Peyer's patch (tissue), 4 donors: ENCODE data around the gene DPP7.

Experiments used
- POLR2A ChIP-seq, 2 donors: fragments of 450-650 bp; IDR thresholded peaks; one replicate each; pipeline ENCODE4 v1.5.1; 2017; ENCODE audit warnings: antibody characterized with exemption in 2 of 2, mild to moderate bottlenecking in 2 of 2, moderate library complexity in 2 of 2
- TF ChIP-seq, protein P1 (sequence below), 6 experiments: fragments of 450-650 bp in 4 of 6; fragments of 200-600 bp in 2 of 6; sonication (generic) in 1 of 6; IDR thresholded peaks; one replicate each; pipeline ENCODE4 v1.5.1; 2017 to 2019; ENCODE audit warnings: antibody characterized with exemption in 6 of 6, mild to moderate bottlenecking in 3 of 6, moderate library complexity in 1 of 6

DNA sequence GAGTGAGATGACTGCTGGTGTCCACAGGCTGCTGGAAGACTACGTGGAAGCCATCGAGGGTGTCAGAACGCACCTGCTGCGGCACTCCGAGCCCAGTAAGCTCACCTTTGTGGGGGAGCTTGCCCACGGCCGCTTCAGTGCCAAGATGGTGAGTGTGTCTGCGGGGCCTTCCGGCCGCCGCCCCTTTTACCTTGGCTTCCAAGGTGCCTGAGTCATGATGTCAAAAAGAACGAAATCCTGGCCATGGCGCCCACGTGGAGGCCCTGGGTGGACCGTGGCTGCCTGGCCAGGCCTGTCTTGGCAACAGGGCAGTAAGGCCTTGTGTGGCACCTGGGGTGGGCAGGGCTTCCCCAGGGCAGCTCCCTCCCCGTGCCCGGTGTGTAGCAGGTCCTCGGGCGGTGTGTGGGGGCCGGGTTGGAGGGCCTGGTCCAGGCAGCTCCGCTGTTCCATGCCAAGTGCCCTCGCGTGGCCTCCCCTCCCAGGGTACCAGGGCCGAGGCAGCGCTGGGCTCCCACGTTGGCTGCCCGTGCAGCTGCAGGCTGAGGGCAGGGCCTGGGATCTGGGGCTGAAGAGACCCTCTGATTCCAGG lies 7.8 kb downstream of the DPP7 start:
- TF ChIP-seq, protein P1, sequence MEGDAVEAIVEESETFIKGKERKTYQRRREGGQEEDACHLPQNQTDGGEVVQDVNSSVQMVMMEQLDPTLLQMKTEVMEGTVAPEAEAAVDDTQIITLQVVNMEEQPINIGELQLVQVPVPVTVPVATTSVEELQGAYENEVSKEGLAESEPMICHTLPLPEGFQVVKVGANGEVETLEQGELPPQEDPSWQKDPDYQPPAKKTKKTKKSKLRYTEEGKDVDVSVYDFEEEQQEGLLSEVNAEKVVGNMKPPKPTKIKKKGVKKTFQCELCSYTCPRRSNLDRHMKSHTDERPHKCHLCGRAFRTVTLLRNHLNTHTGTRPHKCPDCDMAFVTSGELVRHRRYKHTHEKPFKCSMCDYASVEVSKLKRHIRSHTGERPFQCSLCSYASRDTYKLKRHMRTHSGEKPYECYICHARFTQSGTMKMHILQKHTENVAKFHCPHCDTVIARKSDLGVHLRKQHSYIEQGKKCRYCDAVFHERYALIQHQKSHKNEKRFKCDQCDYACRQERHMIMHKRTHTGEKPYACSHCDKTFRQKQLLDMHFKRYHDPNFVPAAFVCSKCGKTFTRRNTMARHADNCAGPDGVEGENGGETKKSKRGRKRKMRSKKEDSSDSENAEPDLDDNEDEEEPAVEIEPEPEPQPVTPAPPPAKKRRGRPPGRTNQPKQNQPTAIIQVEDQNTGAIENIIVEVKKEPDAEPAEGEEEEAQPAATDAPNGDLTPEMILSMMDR (IDR thresholded peaks at IDR 0.05) = no peak
- TF ChIP-seq POLR2A (IDR thresholded peaks at IDR 0.05) = no peak
